ENCODE data around the gene NT5DC1. TPM values are rescaled to one million over a fixed set of nuclear protein-coding genes. Genes with fewer than 3 reads are reported as not detected.
A peak's percentile ranks its signal among the peaks of the same experiment; 100 is the strongest.

Gene NT5DC1
- total RNA-seq, 8 experiments from 2014 or later: 6.0 to 27.8 (median 10.3) TPM

DNA sequence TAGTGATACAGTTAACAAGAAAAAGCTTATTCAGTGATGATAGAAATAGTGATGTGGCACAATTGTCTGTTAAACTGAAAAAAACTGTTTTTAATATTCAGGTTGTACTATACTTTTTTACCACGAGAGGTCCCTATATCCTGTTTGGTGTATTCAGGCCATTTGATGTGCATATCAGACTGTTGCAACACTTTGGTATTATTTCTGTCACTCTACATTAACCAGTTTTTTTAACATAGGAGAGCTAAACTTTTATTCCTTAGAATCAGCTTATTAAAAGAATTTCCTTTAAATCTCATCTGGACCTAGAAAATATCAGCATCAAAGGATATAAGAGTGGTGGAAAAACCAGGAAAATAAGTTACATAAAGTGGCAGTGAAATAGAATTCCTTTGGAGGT is 116.4 kb downstream of the NT5DC1 start:
- H3K27ac ChIP-seq: no peak overlapping the region
- in situ Hi-C loops (cut with MboI; ENCODE audit: low pct_unique_long_range_greater_than_20kb in 2 of 9, low sequenced_read_pairs in 9 of 9, unreplicated experiment in 9 of 9): loop anchor here in 1 of 9 experiments (25.0 kb wide), 1 partner anchor 105 kb away; the partner anchor contains the start of gene NT5DC1
- no peak overlapping the region for H3K4me3 ChIP-seq
- ATAC-seq (replicated peaks in 6 of 8): peak in 6 of 8 experiments; percentile 38 to 78 (median 62)
- no peaks in the 10 kb centered on the region for H3K4me1 ChIP-seq (replicated peaks in 1 of 2)
- 0 to 45% (median 0%) methylated on average over 1 of the region's 1 CpG; no CpG with 5 or more reads in 2 of the 10 experiments for WGBS, 10 experiments

- Histone ChIP-seq H3K4me1 (replicated peaks in 1 of 2) (no peaks in the 10 kb centered on the region), H3K4me3 (no peak overlapping the region), H3K27ac (no peak overlapping the region)
- in situ Hi-C loops (cut with MboI; ENCODE audit: low pct_unique_long_range_greater_than_20kb in 2 of 9, low sequenced_read_pairs in 9 of 9, unreplicated experiment in 9 of 9): loop anchor here in 1 of 9 experiments (25.0 kb wide), 1 partner anchor 106 kb away; the partner anchor contains the start of gene NT5DC1
- ATAC-seq (replicated peaks in 6 of 8): no peak
- WGBS, 10 experiments: 25 to 80% (median 62%) methylated on average over 2 to 3 of the region's 3 CpGs
These were observed 117.5 kb downstream of the NT5DC1 start for GRCh38 chr6:116218172-116218633.

GRCh38 chr6:116218866-116219265 is 118.2 kb downstream of the NT5DC1 start:
- in situ Hi-C loops (cut with MboI; ENCODE audit: low pct_unique_long_range_greater_than_20kb in 2 of 9, low sequenced_read_pairs in 9 of 9, unreplicated experiment in 9 of 9): loop anchor here in 1 of 9 experiments (25.0 kb wide), 1 partner anchor 107 kb away; the partner anchor contains the start of gene NT5DC1
- Histone ChIP-seq H3K4me3 (no peak overlapping the region), H3K27ac (no peak overlapping the region), H3K4me1 (replicated peaks in 1 of 2) (no peaks in the 10 kb centered on the region)
- no peak for ATAC-seq (replicated peaks in 6 of 8)
- WGBS, 10 experiments: 60 to 100% (median 92%) methylated on average over 1 to 5 of the region's 5 CpGs; no CpG with 5 or more reads in 1 of the 10 experiments

DNA sequence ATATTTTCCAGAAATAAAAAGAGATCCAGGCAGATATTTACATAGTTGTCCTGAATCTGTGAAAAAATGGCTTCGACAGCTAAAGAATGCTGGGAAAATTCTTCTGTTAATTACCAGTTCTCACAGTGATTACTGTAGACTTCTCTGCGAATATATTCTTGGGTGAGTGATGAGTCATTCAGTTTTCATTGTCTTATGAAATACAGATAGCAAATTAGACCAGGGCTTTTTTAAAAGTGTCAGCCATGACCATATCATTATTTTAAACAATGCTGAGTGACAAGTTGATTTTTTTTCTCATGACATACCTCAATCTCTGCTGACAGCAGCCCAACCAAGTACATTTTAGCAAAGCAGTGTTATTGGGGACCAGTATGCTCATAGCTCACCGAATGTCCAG is 120.4 kb downstream of the NT5DC1 start:
- Histone ChIP-seq H3K27ac (no peak overlapping the region), H3K4me3 (no peak overlapping the region), H3K4me1 (replicated peaks in 1 of 2) (no peaks in the 10 kb centered on the region)

GRCh38 chr6:116221911-116222310 is 121.3 kb downstream of the NT5DC1 start:
- 83 to 100% (median 90%) methylated on average over 1 to 2 of the region's 2 CpGs; no CpG with 5 or more reads in 3 of the 10 experiments for WGBS, 10 experiments
- in situ Hi-C loops (cut with MboI; ENCODE audit: low pct_unique_long_range_greater_than_20kb in 2 of 9, low sequenced_read_pairs in 9 of 9, unreplicated experiment in 9 of 9): loop anchor here in 1 of 9 experiments (25.0 kb wide), 1 partner anchor 110 kb away; the partner anchor contains the start of gene NT5DC1
- Histone ChIP-seq H3K4me3 (no peak overlapping the region), H3K27ac (no peak overlapping the region), H3K4me1 (replicated peaks in 1 of 2) (no peaks in the 10 kb centered on the region)
- ATAC-seq (replicated peaks in 6 of 8): no peak

More for the DNA sequence above, 120.4 kb downstream of the NT5DC1 start:
- in situ Hi-C loops (cut with MboI; ENCODE audit: low pct_unique_long_range_greater_than_20kb in 2 of 9, low sequenced_read_pairs in 9 of 9, unreplicated experiment in 9 of 9): loop anchor here in 1 of 9 experiments (25.0 kb wide), 1 partner anchor 109 kb away; the partner anchor contains the start of gene NT5DC1
- peak in 2 of 8 experiments; percentile 29 for ATAC-seq (replicated peaks in 6 of 8)
- WGBS, 10 experiments: 73 to 100% (median 90%) methylated on average over 1 to 3 of the region's 3 CpGs; no CpG with 5 or more reads in 1 of the 10 experiments

- ATAC-seq (replicated peaks in 6 of 8): no peak
- no peaks in the 10 kb centered on the region for H3K4me1 ChIP-seq (replicated peaks in 1 of 2)
- in situ Hi-C loops (cut with MboI; ENCODE audit: low pct_unique_long_range_greater_than_20kb in 2 of 9, low sequenced_read_pairs in 9 of 9, unreplicated experiment in 9 of 9): loop anchor here in 1 of 9 experiments (25.0 kb wide), 1 partner anchor 111 kb away; the partner anchor contains the start of gene NT5DC1
- 39 to 100% (median 69%) methylated on average over 1 to 3 of the region's 3 CpGs for WGBS, 10 experiments
- H3K4me3 ChIP-seq: no peak overlapping the region
- H3K27ac ChIP-seq: no peak overlapping the region
These were observed 122.7 kb downstream of the NT5DC1 start for GRCh38 chr6:116223355-116223754.

DNA sequence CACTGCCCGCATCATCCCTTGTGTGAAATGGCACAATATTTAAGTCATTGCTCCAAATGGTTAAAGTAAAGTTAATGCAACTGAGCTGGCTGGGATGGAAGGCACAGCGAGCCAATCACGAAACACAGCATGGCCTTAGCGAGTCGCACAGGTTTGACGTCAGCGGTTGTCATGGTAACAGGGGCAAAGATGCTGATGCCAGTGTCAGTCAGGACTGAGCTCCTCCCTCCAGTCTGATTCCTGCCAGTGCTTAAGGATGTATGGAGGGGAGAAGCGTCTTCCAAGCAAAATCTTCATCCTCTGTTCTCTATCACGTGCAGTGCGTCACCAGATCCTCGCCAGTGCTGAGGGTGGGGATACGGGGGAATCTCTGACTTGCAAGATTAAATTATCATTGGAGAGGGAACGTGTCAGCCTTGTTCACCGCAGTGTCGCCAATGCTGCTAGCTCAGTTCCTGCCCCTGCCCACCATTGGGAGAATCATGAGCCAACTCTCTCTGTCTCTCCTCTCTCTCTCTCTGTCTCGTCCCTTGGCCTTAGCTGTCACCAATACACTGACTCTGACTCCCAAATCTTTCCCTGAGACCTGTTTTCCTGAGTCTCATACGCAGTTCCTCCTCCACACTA is 128.7 kb downstream of the NT5DC1 start:
- in situ Hi-C loops (cut with MboI; ENCODE audit: low pct_unique_long_range_greater_than_20kb in 2 of 9, low sequenced_read_pairs in 9 of 9, unreplicated experiment in 9 of 9): no loop called here
- Histone ChIP-seq H3K4me3 (peak overlapping the region in 2 of 5 donors; percentile 1 to 29), H3K4me1 (replicated peaks in 1 of 2) (peaks cover 0 to 4% of the 10 kb centered on the region in 2 donors), H3K27ac (peak overlapping the region in 1 of 2 donors; percentile 61)
- peak; percentile 99 to 100 (median 99) for ATAC-seq (replicated peaks in 6 of 8)
- WGBS, 10 experiments: 10 to 100% (median 80%) methylated on average over 2 to 16 of the region's 17 CpGs; no CpG with 5 or more reads in 1 of the 10 experiments

DNA sequence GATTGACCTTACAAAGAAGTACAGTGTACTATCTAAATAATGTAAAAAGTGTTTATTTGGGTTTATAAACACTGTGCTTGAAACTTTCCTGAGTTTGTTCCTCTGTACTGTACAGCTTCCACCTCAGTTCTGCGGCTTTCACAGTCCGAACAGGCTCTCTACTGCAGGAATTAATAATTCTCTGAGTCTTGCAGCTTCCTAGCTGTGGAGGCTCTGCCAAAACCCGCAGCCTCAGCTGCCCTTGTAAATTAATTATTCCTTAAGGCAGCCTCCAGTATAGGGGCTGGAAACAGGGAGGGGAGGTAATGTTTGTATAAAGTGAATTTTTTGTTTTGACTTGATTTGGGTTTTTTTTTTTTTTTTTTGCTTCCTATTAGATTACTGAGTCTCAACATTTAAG is 134.0 kb downstream of the NT5DC1 start:
- in situ Hi-C loops (cut with MboI; ENCODE audit: low pct_unique_long_range_greater_than_20kb in 2 of 9, low sequenced_read_pairs in 9 of 9, unreplicated experiment in 9 of 9): no loop called here
- Histone ChIP-seq H3K4me3 (no peak overlapping the region), H3K4me1 (replicated peaks in 1 of 2) (peaks cover 0 to under 1% of the 10 kb centered on the region in 2 donors), H3K27ac (no peak overlapping the region)
- WGBS, 10 experiments: 38 to 90% (median 80%) methylated on average over 1 to 3 of the region's 3 CpGs; no CpG with 5 or more reads in 1 of the 10 experiments
- no peak for ATAC-seq (replicated peaks in 6 of 8)

- in situ Hi-C loops (cut with MboI; ENCODE audit: low pct_unique_long_range_greater_than_20kb in 2 of 9, low sequenced_read_pairs in 9 of 9, unreplicated experiment in 9 of 9): no loop called here
- Histone ChIP-seq H3K4me1 (replicated peaks in 1 of 2) (no peaks in the 10 kb centered on the region), H3K4me3 (no peak overlapping the region), H3K27ac (no peak overlapping the region)
- 49 to 94% (median 67%) methylated on average over 1 to 2 of the region's 2 CpGs; no CpG with 5 or more reads in 1 of the 10 experiments for WGBS, 10 experiments
- ATAC-seq (replicated peaks in 6 of 8): peak in 1 of 8 experiments; percentile 74
These were observed 137.4 kb downstream of the NT5DC1 start for GRCh38 chr6:116238083-116238482.

DNA sequence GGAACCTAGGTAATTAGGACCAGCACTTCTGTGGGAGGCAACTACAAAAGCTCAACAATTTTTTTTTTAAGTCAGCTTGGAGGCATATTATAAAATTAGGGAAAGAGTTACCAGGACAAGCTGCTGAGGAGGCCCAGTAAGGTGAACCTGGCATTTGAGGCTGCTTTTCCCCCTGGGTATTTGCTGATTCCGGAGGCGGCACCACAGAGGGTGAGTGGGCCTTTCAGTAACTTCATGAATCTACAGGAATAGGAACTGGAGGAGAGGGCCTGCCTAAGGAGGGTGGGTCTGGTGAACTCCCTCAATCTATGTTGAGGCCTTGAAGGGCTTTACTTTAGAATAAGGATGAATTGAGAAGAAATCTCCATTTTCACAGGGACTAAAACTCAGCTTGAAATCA is 138.6 kb downstream of the NT5DC1 start:
- H3K4me1 ChIP-seq (replicated peaks in 1 of 2): no peaks in the 10 kb centered on the region
- in situ Hi-C loops (cut with MboI; ENCODE audit: low pct_unique_long_range_greater_than_20kb in 2 of 9, low sequenced_read_pairs in 9 of 9, unreplicated experiment in 9 of 9): no loop called here
- no peak overlapping the region for H3K27ac ChIP-seq
- ATAC-seq (replicated peaks in 6 of 8): no peak
- H3K4me3 ChIP-seq: no peak overlapping the region
- WGBS, 10 experiments: 100% methylated on average over 1 to 2 of the region's 2 CpGs; no CpG with 5 or more reads in 4 of the 10 experiments

DNA sequence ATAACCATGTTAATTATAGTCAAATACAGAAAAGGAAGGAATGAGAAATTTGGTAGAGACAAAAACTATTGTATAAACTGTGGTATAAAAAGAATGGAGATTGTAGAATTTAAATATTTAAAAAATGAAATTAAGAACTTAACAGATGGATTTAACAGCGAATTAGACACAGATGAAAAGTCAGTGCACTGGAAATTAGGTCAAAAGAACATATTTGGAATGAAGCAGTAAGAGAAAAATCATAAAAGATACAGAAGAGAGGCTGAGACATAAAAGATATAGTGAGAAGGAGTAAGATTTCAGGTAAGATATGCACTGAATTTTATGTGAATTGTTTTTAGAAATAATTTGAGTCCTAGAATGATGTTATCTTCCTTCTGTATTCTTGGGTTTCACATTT is 139.2 kb downstream of the NT5DC1 start:
- Histone ChIP-seq H3K4me1 (replicated peaks in 1 of 2) (no peaks in the 10 kb centered on the region), H3K4me3 (no peak overlapping the region), H3K27ac (no peak overlapping the region)
- 57 to 100% (median 92%) methylated on average over 1 of the region's 1 CpG for WGBS, 10 experiments
- in situ Hi-C loops (cut with MboI; ENCODE audit: low pct_unique_long_range_greater_than_20kb in 2 of 9, low sequenced_read_pairs in 9 of 9, unreplicated experiment in 9 of 9): no loop called here
- no peak for ATAC-seq (replicated peaks in 6 of 8)

DNA sequence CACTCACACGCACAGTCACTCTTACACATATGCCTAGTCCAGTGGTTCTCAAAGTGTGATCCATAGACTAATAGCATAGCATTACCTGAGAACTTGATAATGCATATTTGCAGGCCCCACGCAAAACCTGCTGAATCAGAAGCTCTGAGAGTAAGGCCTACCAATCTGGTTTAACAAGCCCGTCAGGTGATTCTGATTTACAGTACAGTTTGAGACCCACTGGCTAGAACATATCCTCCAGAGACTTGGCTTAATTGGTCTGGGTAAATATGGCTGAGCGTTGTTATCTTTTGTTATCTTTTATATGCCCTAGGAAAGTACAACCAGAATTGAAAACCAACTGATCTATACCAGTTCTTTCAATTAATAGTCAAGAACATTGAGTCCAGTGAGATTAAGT is 143.6 kb downstream of the NT5DC1 start:
- Histone ChIP-seq H3K4me3 (no peak overlapping the region), H3K4me1 (replicated peaks in 1 of 2) (peaks cover 7 to 20% of the 10 kb centered on the region in 2 donors), H3K27ac (no peak overlapping the region)
- in situ Hi-C loops (cut with MboI; ENCODE audit: low pct_unique_long_range_greater_than_20kb in 2 of 9, low sequenced_read_pairs in 9 of 9, unreplicated experiment in 9 of 9): no loop called here
- 88 to 100% (median 98%) methylated on average over 2 to 4 of the region's 4 CpGs; no CpG with 5 or more reads in 1 of the 10 experiments for WGBS, 10 experiments
- ATAC-seq (replicated peaks in 6 of 8): no peak

GRCh38 chr6:116246089-116246488 is 145.4 kb downstream of the NT5DC1 start:
- no peak for ATAC-seq (replicated peaks in 6 of 8)
- H3K4me1 ChIP-seq (replicated peaks in 1 of 2): peaks cover 14 to 27% of the 10 kb centered on the region in 2 donors
- WGBS, 10 experiments: 66 to 100% (median 89%) methylated on average over 3 to 4 of the region's 4 CpGs
- no peak overlapping the region for H3K4me3 ChIP-seq
- H3K27ac ChIP-seq: no peak overlapping the region
- in situ Hi-C loops (cut with MboI; ENCODE audit: low pct_unique_long_range_greater_than_20kb in 2 of 9, low sequenced_read_pairs in 9 of 9, unreplicated experiment in 9 of 9): no loop called here
